Activated T-cell treated with anti-CD3 and anti-CD28 coated beads, Interleukin-2, amount 50 U/mL, for 48 hours (primary cell): ENCODE measurements around the gene MMP1.
"Not testable (repeated sequence)": the region's sequence is repeated elsewhere in the genome, so short reads cannot be mapped to it uniquely, and the experiment has no call there.

Experiments
- DNase-seq, 2 experiments: peaks; one replicate each; pipeline ENCODE4 v3.0.0-alpha.2; 2020

MMP1 gene

GRCh38 chr11:102757823-102758549, 40.0 kb downstream of the MMP1 start:
- no peak for DNase-seq

- no peak for DNase-seq
Observed at GRCh38 chr11:102753267-102753666, 44.7 kb downstream of the MMP1 start.

DNA sequence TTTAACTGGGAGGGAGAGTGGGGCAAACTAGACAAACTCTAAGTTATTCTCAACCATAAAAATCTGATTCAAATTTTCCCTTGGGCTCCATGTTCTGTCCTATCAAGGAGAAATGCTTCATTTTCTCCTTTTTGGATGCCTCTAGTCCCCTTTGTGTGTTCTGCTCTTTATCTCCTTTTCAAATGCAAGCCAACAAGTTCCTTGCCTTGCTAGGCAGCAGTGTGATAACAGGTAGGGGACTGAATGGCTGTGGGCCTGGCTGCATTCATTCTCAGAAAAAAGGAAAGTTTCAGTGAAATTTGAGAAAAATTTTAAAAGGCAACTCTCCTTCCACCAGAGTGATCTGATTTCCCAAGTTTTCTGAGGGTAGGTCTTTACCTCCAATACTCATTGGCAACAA, 46.3 kb downstream of the MMP1 start:
- DNase-seq, result no peak

GRCh38 chr11:102749101-102749722, 48.7 kb downstream of the MMP1 start:
- DNase-seq, result no peak

GRCh38 chr11:102746746-102747578, 51.0 kb downstream of the MMP1 start:
- DNase-seq, result not testable (repeated sequence)
